Activated CD4-positive, alpha-beta T cell treated with anti-CD3 and anti-CD28 coated beads, Interleukin-2, amount 10 ng/mL, durations not matched to agents 24 days and 14 days (primary cell): ENCODE measurements around the gene SLC39A9. TPM values are rescaled to one million over a fixed set of nuclear protein-coding genes. Genes with fewer than 3 reads are reported as not detected.

ENCODE experiments used
- DNase-seq: peaks from one replicate; pipeline ENCODE4 v3.0.0; 2022
- H3K27ac Mint-ChIP-seq: one replicate; pipeline ENCODE4 v1.8.0; 2022; ENCODE audit warnings: mild to moderate bottlenecking, mixed read lengths
- H3K27me3 Mint-ChIP-seq: one replicate; pipeline ENCODE4 v1.8.0; 2022; ENCODE audit warnings: mixed read lengths
- H3K36me3 Mint-ChIP-seq: one replicate; pipeline ENCODE4 v1.8.0; 2022; ENCODE audit warnings: low read depth, mild to moderate bottlenecking, mixed read lengths
- H3K4me1 Mint-ChIP-seq: one replicate; pipeline ENCODE4 v1.8.0; 2021; ENCODE audit warnings: mixed read lengths
- H3K4me3 Mint-ChIP-seq: one replicate; pipeline ENCODE4 v1.8.0; 2022; ENCODE audit warnings: mild to moderate bottlenecking, moderate library complexity, mixed read lengths
- H3K9me3 Mint-ChIP-seq: one replicate; pipeline ENCODE4 v1.8.0; 2021; ENCODE audit warnings: mixed read lengths
- intact Hi-C: fragments of 100-400 bp; cut with micrococcal nuclease; formaldehyde crosslinking; loops from one replicate; pipeline ENCODE4 v1.15.1; 2023
- total RNA-seq: library from RNA; stranded (reverse); gene quantifications from 2 replicates; pipeline ENCODE4 v1.2.3, GENCODE V29; 2022

Gene SLC39A9
- total RNA-seq, 1 donor from 2014 or later: 49.5 TPM

DNA sequence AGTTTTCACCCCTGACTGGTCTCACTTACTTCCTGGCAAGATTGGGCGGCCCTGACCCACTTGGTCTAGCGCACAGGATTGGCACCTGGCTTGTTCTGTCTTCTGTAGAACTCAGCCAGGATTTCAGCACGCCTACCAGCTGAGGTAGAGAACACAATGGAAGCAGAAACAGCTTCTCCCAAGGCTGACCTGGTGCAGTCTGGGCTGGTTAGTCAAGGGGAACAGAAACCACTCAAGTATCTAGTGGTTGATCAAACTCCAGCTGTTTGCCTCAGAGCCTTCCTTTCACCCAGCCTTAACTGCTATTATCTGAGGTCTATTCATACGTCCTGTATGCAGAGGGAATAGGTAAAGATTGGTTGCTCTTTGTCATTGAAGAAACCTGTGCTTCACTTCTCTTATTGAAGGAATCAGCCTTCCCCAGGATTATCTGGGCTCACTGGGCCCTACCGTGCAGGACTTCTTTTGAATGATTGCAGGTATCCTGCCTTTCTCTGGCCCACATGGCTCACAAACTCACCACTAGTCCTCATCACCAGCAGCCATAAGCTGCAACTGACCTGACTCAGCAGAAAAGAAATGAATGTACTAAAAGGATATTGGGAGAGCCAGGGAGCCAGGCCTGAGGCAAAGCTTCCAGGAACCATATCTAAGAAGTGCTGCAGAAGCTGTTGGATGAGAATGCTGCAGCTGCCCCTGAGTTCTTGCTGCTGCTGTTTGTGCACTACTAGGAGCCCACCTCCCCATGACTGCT, 83.5 kb downstream of the SLC39A9 start:
- no peak overlapping the region for H3K4me3 Mint-ChIP-seq

DNA sequence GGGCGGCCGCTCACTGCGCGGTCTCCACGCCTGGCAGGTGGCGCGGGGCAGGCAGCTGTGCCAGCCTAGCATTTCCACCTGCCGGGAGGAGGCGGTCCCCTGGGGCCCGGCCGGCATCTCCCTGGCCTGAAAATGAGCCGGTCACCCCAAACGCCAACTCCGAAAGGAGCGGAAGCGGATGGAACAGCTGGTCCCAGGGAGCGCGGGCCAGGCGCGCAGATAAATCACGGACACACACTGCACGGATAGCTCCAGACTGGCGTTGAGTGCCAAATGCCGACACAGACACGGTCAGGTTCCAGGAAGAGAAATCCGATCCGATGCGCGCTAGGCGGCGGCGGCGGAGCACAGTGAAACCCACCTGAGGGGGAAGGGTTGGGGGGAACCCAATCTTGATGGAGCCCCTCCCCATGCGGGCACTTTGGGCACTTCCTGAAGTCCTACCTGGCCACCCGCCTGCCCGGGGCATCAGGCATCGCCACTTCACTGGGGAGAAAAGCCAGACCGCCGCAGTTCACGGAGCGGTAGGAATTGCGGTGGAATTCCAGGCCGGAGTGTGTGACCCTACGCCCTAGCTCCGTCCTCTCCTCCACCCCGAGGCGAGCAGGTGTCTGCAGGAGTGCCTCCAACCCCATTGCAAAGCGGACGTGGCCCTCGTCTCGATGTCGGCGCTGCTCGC, 85.4 kb downstream of the SLC39A9 start:
- Mint-ChIP-seq H3K9me3 (no peaks in the 10 kb centered on the region), H3K27me3 (peaks cover 58% of the 10 kb centered on the region), H3K27ac (no peak overlapping the region), H3K4me3 (no peak overlapping the region), H3K36me3 (no peaks in the 10 kb centered on the region), H3K4me1 (no peaks in the 10 kb centered on the region)
- intact Hi-C loops: loop anchor here (5.0 kb wide), 1 partner anchor 88 kb away; the partner anchor contains the start of gene CCDC177
- DNase-seq: no peak

More for the DNA sequence above, 83.5 kb downstream of the SLC39A9 start:
- Mint-ChIP-seq H3K9me3 (no peaks in the 10 kb centered on the region), H3K27ac (no peak overlapping the region), H3K36me3 (no peaks in the 10 kb centered on the region), H3K27me3 (peaks cover 52% of the 10 kb centered on the region), H3K4me1 (no peaks in the 10 kb centered on the region)
- no peak for DNase-seq
- intact Hi-C loops: loop anchor here (5.0 kb wide), 1 partner anchor 90 kb away; the partner anchor contains the start of gene CCDC177

DNA sequence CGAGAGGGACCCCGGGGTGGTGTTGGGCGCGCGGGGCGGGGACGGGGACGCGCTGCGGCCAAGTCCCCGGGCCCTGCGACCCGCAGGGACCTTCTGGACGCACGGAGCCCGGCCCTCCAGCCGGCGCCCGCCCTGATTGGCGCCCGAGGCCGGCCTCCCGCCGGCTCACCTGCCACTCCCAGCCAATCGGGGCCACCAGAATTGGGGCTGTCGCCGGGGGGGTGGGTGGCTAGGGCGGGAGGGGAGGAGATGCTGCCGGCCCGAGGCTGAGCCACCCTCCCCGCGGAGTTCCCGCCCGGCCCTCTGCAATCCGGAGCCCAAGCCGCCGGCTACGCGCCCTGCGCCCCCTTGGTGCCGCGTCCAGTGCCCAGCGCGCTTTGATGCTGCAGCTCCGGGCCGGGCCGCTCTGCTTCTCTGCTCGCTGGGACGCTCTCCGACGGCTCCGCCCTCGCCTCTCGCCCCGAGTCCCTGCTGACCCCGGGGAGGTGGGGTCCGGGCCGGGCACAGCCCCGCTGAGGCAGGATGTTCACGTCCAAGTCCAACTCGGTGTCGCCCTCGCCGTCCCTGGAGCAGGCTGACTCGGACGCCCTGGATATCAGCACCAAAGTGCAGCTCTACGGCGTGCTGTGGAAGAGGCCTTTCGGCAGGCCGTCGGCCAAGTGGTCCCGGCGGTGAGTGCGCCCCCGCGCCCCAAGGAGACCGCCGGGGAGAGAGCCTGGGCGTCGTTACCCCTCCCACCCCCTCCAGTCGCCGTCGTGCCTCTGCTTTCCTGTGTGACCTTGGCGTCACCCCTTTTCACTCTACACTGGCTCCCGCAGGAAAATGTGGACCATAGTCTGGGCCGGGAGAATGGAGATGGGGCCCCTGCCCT, 86.2 kb downstream of the SLC39A9 start, which contains the start of gene PLEKHD1:
Gene PLEKHD1, plus strand, starts transcription at position 285 of the 871 bp plus-strand sequence. Its CDS starts 238 bp downstream, at position 523.
- no peak for DNase-seq
- Mint-ChIP-seq H3K4me1 (no peaks in the 10 kb centered on the region), H3K36me3 (no peaks in the 10 kb centered on the region), H3K27me3 (peaks cover 57% of the 10 kb centered on the region), H3K9me3 (no peaks in the 10 kb centered on the region), H3K27ac (no peak within 1 kb of the TSS), H3K4me3 (no peak within 1 kb of the TSS)
- intact Hi-C loops: loop anchor here (5.0 kb wide), 1 partner anchor 88 kb away; the partner anchor contains the start of gene CCDC177

DNA sequence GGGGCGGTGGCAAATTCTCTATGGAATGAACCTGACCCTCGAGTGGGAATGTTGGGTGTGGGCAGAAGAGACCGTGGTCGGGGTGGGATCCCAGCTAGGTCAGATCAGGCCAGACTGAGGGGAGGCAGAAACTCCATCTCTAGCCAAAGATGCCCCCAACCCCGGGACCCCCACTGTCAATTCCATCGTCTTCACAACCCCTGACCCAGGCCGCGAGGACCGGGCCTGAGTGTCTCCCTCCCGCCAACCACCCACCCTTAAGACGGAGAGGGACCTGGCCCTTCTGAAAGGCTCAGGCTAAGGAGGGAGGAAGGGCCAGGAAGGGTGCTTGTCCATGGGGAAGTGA, 86.8 kb downstream of the SLC39A9 start:
- H3K27me3 Mint-ChIP-seq: peaks cover 54% of the 10 kb centered on the region
- H3K9me3 Mint-ChIP-seq: no peaks in the 10 kb centered on the region
- DNase-seq: no peak
- no peak overlapping the region for H3K4me3 Mint-ChIP-seq
- intact Hi-C loops: no loop called here
- no peak overlapping the region for H3K27ac Mint-ChIP-seq
- H3K4me1 Mint-ChIP-seq: no peaks in the 10 kb centered on the region
- H3K36me3 Mint-ChIP-seq: no peaks in the 10 kb centered on the region

DNA sequence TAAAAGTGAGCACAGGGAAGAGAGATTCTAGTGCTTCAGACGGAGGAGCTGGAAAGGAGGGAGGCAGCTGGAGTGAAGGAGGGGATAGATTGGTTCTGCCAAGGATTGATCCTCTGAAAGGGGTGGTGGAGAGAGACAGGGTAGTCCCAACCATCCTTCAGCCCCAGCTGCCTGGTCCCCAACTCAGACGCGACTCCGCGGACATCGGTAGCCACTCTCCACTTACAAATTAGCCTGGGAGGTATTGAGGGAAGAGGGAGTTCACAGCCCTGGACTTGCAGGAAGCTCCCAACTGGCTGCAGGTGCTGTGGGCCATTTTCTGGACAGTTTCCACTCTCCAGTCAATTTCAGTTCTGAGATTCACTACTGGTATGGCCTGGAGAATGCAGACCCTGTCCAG, 87.2 kb downstream of the SLC39A9 start:
- no peak for DNase-seq
- intact Hi-C loops: no loop called here

DNA sequence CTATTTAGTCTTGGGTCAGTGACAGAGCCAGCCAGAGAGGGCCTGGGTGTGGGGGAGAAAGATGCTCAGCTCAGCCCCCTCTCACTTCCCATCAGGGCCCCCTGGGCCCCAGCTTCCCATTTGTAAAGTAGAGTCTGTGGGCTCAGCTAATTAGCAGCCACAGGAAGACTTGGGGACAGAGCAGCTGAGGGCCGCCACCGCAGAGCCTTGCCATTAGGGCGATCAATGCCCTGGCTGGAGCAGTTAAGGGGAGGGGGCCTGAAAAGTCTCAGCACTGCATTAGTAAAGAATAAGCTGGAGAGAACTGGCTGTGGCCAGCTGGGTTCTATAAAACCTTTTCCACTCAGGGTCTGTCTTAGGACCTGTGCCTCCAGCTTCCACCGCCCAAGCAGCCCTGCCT, 88.7 kb downstream of the SLC39A9 start:
- no peak overlapping the region for H3K4me3 Mint-ChIP-seq
- H3K4me1 Mint-ChIP-seq: no peaks in the 10 kb centered on the region
- intact Hi-C loops: no loop called here
- no peak overlapping the region for H3K27ac Mint-ChIP-seq
- DNase-seq: no peak
- no peaks in the 10 kb centered on the region for H3K9me3 Mint-ChIP-seq
- peaks cover 55% of the 10 kb centered on the region for H3K27me3 Mint-ChIP-seq
- no peaks in the 10 kb centered on the region for H3K36me3 Mint-ChIP-seq

More for the DNA sequence above, 87.2 kb downstream of the SLC39A9 start:
- peaks cover 56% of the 10 kb centered on the region for H3K27me3 Mint-ChIP-seq
- no peaks in the 10 kb centered on the region for H3K4me1 Mint-ChIP-seq
- H3K36me3 Mint-ChIP-seq: no peaks in the 10 kb centered on the region
- no peak overlapping the region for H3K27ac Mint-ChIP-seq
- no peak overlapping the region for H3K4me3 Mint-ChIP-seq
- no peaks in the 10 kb centered on the region for H3K9me3 Mint-ChIP-seq

DNA sequence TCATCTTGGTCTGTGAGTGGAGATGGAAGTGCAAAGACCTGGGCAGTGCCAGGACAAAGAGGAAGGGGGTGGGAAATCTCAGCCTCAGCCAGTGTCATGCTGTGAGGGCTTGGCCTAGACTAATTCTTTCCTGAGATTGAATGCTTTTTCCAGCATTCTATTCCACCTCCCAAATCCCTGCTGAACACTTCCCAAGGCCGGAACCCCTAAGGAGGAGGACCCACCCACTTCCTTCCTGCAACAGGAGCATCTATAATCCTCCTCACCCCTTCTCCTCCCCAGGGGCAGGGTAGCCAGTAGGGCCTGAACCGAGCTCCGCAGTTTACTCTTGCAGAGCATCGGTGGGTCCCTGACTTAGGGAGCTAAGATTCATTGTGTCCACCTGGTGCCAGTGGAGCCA, 89.3 kb downstream of the SLC39A9 start:
- no peaks in the 10 kb centered on the region for H3K9me3 Mint-ChIP-seq
- H3K4me3 Mint-ChIP-seq: no peak overlapping the region
- H3K27me3 Mint-ChIP-seq: peaks cover 50% of the 10 kb centered on the region
- no peak for DNase-seq
- H3K27ac Mint-ChIP-seq: no peak overlapping the region
- H3K36me3 Mint-ChIP-seq: no peaks in the 10 kb centered on the region
- intact Hi-C loops: no loop called here
- H3K4me1 Mint-ChIP-seq: no peaks in the 10 kb centered on the region

DNA sequence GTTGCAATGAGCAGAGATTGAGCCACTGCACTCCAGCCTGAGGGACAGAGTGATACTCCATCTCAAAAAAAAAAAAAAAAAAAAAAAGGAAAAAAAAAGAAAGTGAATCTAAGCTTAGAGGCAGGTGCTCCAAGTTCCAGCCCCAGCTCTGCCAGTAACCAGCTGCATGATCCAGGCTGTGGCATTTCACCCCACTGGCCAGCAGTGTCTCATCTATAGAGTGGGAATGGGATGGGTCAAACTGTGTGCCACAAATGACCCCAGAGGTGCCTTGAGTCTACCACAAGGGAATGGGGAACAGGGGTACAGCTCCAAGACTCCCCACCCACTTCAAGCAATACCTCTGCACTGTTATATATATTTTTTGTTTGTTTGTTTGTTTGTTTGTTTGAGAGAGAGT, 91.0 kb downstream of the SLC39A9 start:
- no peak for DNase-seq
- H3K27me3 Mint-ChIP-seq: peaks cover 44% of the 10 kb centered on the region

DNA sequence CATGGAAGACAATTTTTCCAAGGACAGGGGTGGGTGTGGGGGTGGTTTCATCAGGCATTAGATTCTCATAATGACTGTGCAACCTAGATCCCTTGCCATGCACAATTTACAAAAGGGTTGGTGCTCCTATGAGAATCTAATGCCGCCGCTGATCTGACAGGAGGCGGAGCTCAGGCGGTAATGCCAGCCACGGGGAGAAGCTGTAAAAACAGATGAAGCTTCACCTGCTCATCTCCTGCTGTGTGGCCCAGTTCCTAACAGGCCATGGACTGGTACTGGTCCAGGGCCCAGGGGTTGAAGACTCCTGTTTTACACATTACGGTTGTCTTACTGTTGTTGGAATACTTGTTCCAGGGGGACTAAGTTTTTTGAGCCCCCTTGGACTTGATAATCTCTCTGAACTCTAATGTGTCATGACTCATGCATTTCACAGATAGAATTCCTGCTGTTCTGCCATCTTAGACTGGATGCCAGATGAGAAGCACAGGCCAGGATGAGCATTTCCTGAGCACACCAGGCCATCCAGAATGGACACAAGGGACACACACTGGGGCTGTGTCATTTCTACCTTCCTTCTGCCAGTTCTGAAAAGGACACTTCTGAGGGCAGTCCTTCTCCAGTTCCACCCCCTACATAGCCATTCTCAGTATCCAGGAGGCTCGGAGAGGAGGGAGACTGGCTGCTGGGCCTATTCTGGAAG, 91.9 kb downstream of the SLC39A9 start:
- Mint-ChIP-seq H3K9me3 (no peaks in the 10 kb centered on the region), H3K36me3 (no peaks in the 10 kb centered on the region), H3K4me3 (no peak overlapping the region), H3K4me1 (no peaks in the 10 kb centered on the region), H3K27me3 (peaks cover 41% of the 10 kb centered on the region), H3K27ac (no peak overlapping the region)
- intact Hi-C loops: no loop called here
- no peak for DNase-seq

More for the DNA sequence above, 91.0 kb downstream of the SLC39A9 start:
- intact Hi-C loops: no loop called here
- H3K36me3 Mint-ChIP-seq: no peaks in the 10 kb centered on the region
- H3K27ac Mint-ChIP-seq: no peak overlapping the region
- no peak overlapping the region for H3K4me3 Mint-ChIP-seq
- no peaks in the 10 kb centered on the region for H3K9me3 Mint-ChIP-seq
- H3K4me1 Mint-ChIP-seq: no peaks in the 10 kb centered on the region

DNA sequence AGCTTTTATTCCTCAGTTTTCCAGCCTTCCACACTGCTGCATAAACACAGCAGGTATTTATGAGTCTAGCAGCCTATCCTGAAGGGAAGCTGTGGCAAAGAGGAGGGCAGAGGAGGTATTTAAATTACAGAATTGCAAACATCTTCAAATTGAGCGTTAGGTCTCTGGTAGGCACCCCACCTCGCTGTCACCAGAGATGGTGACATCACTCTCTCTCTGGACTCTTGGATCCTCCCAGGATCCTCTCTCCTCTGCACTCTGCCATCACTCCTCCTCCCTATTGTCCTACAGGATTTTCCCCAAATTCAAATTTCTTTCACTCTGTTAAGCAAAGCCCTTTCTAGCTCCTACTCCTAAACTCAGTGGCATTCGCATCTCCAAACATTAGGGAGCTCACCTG, 92.7 kb downstream of the SLC39A9 start:
- peaks cover 35% of the 10 kb centered on the region for H3K27me3 Mint-ChIP-seq
- no peak for DNase-seq
- no peak overlapping the region for H3K4me3 Mint-ChIP-seq
- no peak overlapping the region for H3K27ac Mint-ChIP-seq
- intact Hi-C loops: no loop called here
- no peaks in the 10 kb centered on the region for H3K36me3 Mint-ChIP-seq
- no peaks in the 10 kb centered on the region for H3K4me1 Mint-ChIP-seq
- H3K9me3 Mint-ChIP-seq: no peaks in the 10 kb centered on the region

DNA sequence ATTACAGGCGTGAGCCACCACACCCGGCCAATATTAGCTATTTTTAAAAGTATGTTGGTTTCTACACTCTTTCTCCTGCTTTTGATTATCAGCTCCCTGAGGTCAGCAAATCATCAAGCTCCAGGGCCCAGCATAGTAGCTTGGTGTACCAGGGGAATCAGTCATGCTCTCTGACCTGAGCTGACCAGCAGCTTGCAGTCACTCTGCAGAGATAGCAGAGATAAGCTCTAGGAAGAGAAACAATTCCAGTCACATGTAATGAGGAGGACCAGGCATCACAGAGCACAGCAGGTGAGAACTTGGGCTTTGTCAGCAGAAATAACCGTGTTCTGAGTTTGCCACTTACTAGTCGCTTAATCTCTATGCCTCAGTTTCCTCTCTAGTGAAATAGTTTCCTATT, 94.5 kb downstream of the SLC39A9 start:
- Mint-ChIP-seq H3K4me1 (no peaks in the 10 kb centered on the region), H3K27ac (no peak overlapping the region), H3K4me3 (no peak overlapping the region), H3K9me3 (no peaks in the 10 kb centered on the region), H3K27me3 (peaks cover 20% of the 10 kb centered on the region), H3K36me3 (no peaks in the 10 kb centered on the region)
- DNase-seq: no peak
- intact Hi-C loops: no loop called here

DNA sequence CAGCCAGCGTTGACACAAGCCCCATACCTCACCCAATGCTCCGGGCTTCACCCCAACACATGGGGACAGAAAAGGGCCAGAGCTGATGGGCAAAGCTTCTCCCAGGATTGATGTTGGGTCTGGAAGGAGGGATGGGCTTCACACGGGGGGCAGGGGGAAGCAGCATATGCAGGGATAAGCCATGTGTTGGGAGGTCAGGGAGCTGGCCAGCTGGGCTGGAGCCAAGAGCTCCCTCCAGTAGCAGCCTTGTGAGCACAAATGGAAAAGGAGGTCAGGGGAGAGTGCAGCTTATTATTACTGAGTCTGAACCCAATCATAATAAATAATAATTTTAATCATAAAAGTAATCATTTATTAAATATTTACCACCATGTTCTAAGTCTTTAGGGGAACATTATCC, 95.3 kb downstream of the SLC39A9 start:
- no peak for DNase-seq
- Mint-ChIP-seq H3K4me3 (no peak overlapping the region), H3K27me3 (peaks cover 18% of the 10 kb centered on the region), H3K36me3 (no peaks in the 10 kb centered on the region), H3K27ac (no peak overlapping the region), H3K4me1 (no peaks in the 10 kb centered on the region), H3K9me3 (no peaks in the 10 kb centered on the region)
- intact Hi-C loops: no loop called here

DNA sequence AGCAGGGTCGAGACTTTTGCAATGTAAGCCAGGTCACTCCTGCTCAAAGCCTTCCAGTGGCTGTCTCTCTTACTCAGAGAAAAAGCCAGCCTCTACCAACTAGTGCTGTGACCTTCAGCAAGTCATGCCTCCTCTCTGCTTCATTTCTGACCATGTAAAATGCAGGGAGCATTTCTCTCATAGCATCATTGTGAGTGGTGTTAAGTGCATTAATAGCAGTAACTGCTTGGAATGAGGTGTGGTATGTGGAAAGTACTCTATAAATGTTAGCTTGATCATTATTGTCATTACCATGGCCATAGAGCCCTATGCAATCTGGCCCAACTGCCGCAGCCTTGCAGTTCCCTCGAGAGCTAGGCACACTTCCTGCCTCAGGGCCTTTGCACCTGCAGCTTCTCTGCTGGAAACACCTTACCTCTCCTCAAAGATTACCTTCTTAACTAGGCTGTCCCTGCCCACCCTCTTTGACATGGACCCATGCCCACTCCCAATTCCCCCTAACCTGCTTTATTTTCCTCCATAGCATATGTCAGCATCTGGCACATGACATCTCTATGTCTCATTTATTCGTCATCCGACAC, 96.9 kb downstream of the SLC39A9 start:
- DNase-seq: no peak
- no peaks in the 10 kb centered on the region for H3K9me3 Mint-ChIP-seq
- intact Hi-C loops: no loop called here
- H3K36me3 Mint-ChIP-seq: no peaks in the 10 kb centered on the region
- H3K4me3 Mint-ChIP-seq: no peak overlapping the region
- no peaks in the 10 kb centered on the region for H3K4me1 Mint-ChIP-seq
- peaks cover 18% of the 10 kb centered on the region for H3K27me3 Mint-ChIP-seq
- H3K27ac Mint-ChIP-seq: no peak overlapping the region
